Measurements from ENCODE around the gene KLHL6. TPM values are rescaled to one million over a fixed set of nuclear protein-coding genes. Genes with fewer than 3 reads are reported as not detected.

Gene KLHL6
- total and polyA plus RNA-seq, 2 of the 13 experiments (the other 11 are each of a cell fraction or from before 2014, with no cell fraction given): not detected

GRCh38 chr3:183541235-183541655 lies 14.3 kb downstream of the KLHL6 start:
- DNase-seq (ENCODE audit: low spot score) (no peak), FAIRE-seq (no peak), ATAC-seq (no peak)
- Histone ChIP-seq H3K9me3 (ENCODE audit: low read length) (no peaks in the 10 kb centered on the region), H3K4me1 (ENCODE audit: insufficient read depth, low read length) (no peaks in the 10 kb centered on the region), H3K4me2 (ENCODE audit: low read depth, low read length) (no peak overlapping the region), H3K9ac (ENCODE audit: insufficient read depth, low read depth, low read length) (no peak overlapping the region), H3K4me3 (replicated peaks in 1 of 3; ENCODE audit: insufficient read depth in 1 of 3, low read depth in 2 of 3, low read length in 3 of 3) (no peak overlapping the region), H4K20me1 (ENCODE audit: insufficient read depth, low read length) (no peaks in the 10 kb centered on the region), H3K27ac (ENCODE audit: extremely low read length, insufficient read depth, low read length) (no peak overlapping the region), H3K79me2 (ENCODE audit: insufficient read depth, low read length) (no peaks in the 10 kb centered on the region), H3K27me3 (ENCODE audit: control insufficient read depth in 1 of 2, insufficient read depth in 2 of 2, low read length in 2 of 2) (peaks cover 1 to 10% of the 10 kb centered on the region in 2 experiments; a peak in 3 of 5 replicates), H2AFZ (ENCODE audit: low read length) (no peak overlapping the region), H3K36me3 (replicated peaks in 1 of 2; ENCODE audit: control insufficient read depth in 1 of 2, insufficient read depth in 2 of 2, low read length in 2 of 2) (no peaks in the 10 kb centered on the region)
- intact Hi-C loops (cut with micrococcal nuclease; ENCODE audit: unreplicated experiment): no loop called here
- BruUV-seq (replicated peaks): no TSS peak
- WGBS (ENCODE audit: low lambda C conversion rate): 10% methylated on average over 2 of the region's 6 CpGs
- ChIA-PET CTCF (ENCODE audit: low intra/inter-chr PET ratio, low total read pairs) (no interaction called here), POLR2A (no interaction called here)
- no peak for TF ChIP-seq ZSCAN30 (CRISPR knock-in tag; IDR thresholded peaks at IDR 0.05)
- no peak for TF ChIP-seq ZNF770 (CRISPR knock-in tag; IDR thresholded peaks at IDR 0.05)
- no peak for TF ChIP-seq ZNF251 (CRISPR knock-in tag; IDR thresholded peaks at IDR 0.05)
- no peak for TF ChIP-seq ZNF30 (CRISPR knock-in tag; IDR thresholded peaks at IDR 0.05)
- TF ChIP-seq GATAD1 (CRISPR knock-in tag; IDR thresholded peaks at IDR 0.05): no peak
- TF ChIP-seq IRF1 (CRISPR knock-in tag; IDR thresholded peaks at IDR 0.05; ENCODE audit: low read depth): no peak
- TF ChIP-seq, protein P1, sequence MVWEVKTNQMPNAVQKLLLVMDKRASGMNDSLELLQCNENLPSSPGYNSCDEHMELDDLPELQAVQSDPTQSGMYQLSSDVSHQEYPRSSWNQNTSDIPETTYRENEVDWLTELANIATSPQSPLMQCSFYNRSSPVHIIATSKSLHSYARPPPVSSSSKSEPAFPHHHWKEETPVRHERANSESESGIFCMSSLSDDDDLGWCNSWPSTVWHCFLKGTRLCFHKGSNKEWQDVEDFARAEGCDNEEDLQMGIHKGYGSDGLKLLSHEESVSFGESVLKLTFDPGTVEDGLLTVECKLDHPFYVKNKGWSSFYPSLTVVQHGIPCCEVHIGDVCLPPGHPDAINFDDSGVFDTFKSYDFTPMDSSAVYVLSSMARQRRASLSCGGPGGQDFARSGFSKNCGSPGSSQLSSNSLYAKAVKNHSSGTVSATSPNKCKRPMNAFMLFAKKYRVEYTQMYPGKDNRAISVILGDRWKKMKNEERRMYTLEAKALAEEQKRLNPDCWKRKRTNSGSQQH (CRISPR knock-in tag; IDR thresholded peaks at IDR 0.05; ENCODE audit: low read depth): no peak
- no peak for TF ChIP-seq LCORL (IDR thresholded peaks at IDR 0.05)
- no peak for TF ChIP-seq LCORL (CRISPR knock-in tag; IDR thresholded peaks at IDR 0.05)
- no peak for TF ChIP-seq RXRB (CRISPR knock-in tag; IDR thresholded peaks at IDR 0.05; ENCODE audit: borderline replicate concordance)
- TF ChIP-seq ZNF205 (CRISPR knock-in tag; IDR thresholded peaks at IDR 0.05): no peak
- TF ChIP-seq NCOA2 (CRISPR knock-in tag; IDR thresholded peaks at IDR 0.05): no peak
- no peak for TF ChIP-seq REPIN1 (CRISPR knock-in tag; IDR thresholded peaks at IDR 0.05; ENCODE audit: borderline replicate concordance, low read depth)
- no peak for TF ChIP-seq SSRP1 (CRISPR knock-in tag; IDR thresholded peaks at IDR 0.05)
- TF ChIP-seq NR2F6 (IDR thresholded peaks at IDR 0.05): no peak
- no peak for TF ChIP-seq NR2F6 (CRISPR knock-in tag; IDR thresholded peaks at IDR 0.05)
- no peak for TF ChIP-seq RARA (CRISPR knock-in tag; IDR thresholded peaks at IDR 0.05)
- TF ChIP-seq NR1H2 (CRISPR knock-in tag; IDR thresholded peaks at IDR 0.05; ENCODE audit: borderline replicate concordance, low read depth): no peak
- in situ Hi-C loops (cut with HindIII; ENCODE audit: extremely low pct_ligation_motif_present, low pct_unique_long_range_greater_than_20kb): no loop called here

Measured in HepG2 (cell line).